Tibial artery (tissue), 4 donors: Measurements from ENCODE around the gene MSRB1.

ENCODE experiments used
- DNase-seq, 2 donors: peaks; one replicate each; pipeline ENCODE4 v3.0.0-alpha.2; 2019
- H3K27ac ChIP-seq, 2 donors: fragments of 200-600 bp; sonication (generic) in 1 of 2; 1 replicate in 1 of 2; 2 replicates in 1 of 2; pipeline ENCODE4 v1.5.1; 2018 to 2019; ENCODE audit warnings: mild to moderate bottlenecking in 1 of 2
- H3K27me3 ChIP-seq, 2 donors: fragments of 200-600 bp; sonication (generic) in 1 of 2; one replicate each; pipeline versions ENCODE4 v1.5.1 to v1.6.0; 2016 to 2019
- H3K36me3 ChIP-seq, 3 donors: fragments of 200-600 bp; sonication (generic) in 2 of 3; one replicate each; pipeline ENCODE4 v1.5.1; 2016 to 2019; ENCODE audit warnings: mild to moderate bottlenecking in 2 of 3
- H3K4me1 ChIP-seq, 4 donors: fragments of 200-600 bp; sonication (generic) in 2 of 4; 1 replicate in 3 of 4; 2 replicates in 1 of 4; pipeline ENCODE4 v1.5.1; 2016 to 2019
- H3K4me3 ChIP-seq, 2 donors: fragments of 200-600 bp; sonication (generic) in 1 of 2; 1 replicate in 1 of 2; 2 replicates in 1 of 2; pipeline ENCODE4 v1.5.1; 2018 to 2019; ENCODE audit warnings: mild to moderate bottlenecking in 2 of 2
- H3K9me3 ChIP-seq, 3 donors: fragments of 200-600 bp; sonication (generic) in 1 of 3; one replicate each; pipeline ENCODE4 v1.5.1; 2016 to 2019
- intact Hi-C: fragments of 100-400 bp; cut with DNase I; formaldehyde crosslinking; loops from one replicate; pipeline ENCODE4 v1.15.0; 2023; ENCODE audit warnings: low total_unique reads
- TF ChIP-seq, protein P1 (sequence below), 2 experiments: fragments of 200-600 bp in 1 of 2; fragments of 450-650 bp in 1 of 2; IDR thresholded peaks; one replicate each; pipeline ENCODE4 v1.5.1; 2017 to 2019; ENCODE audit warnings: antibody characterized with exemption in 2 of 2, mild to moderate bottlenecking in 1 of 2, moderate library complexity in 1 of 2

Gene MSRB1

DNA sequence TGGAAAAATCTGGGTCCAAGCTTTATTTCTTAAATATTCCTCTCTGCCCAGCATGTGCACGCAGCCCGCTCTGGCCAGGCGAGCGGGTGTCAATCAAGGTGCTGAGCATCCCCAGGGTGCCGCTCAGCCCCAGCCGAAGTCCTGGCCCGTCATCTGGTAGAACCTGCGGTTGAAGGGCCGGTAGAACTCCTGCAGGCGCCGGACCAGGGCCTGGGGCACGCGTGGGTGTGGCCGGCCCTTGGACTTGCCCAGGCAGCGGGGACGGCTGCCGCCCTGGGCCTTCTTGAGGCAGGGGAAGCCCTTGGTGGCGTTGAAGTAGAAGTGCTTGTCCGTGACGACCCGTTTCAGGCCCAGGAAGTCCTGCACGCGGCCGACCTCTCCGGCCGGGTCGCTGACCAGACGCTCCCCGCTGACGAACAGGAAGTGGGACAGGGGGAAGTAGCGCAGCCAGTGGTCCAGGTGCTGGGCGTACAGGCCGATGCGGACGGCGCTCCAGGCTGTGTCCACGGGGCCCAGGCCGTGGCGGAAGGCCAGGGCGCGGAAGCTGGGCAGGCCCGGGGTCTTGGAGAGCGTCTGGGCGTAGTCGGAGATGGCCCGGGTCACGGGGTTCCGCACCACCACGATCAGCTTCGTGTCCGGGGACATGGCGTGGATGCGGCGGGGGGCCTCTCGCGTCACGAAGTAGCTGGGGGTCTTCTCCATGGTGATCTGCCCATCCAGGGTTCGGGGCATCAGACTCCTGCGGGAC lies 31.4 kb downstream of the MSRB1 start:
- intact Hi-C loops, result no loop called here
- H3K36me3 ChIP-seq, result no peaks in the 10 kb centered on the region
- no peaks in the 10 kb centered on the region for H3K9me3 ChIP-seq
- no peak overlapping the region for H3K4me3 ChIP-seq
- no peak for DNase-seq
- TF ChIP-seq, protein P1, sequence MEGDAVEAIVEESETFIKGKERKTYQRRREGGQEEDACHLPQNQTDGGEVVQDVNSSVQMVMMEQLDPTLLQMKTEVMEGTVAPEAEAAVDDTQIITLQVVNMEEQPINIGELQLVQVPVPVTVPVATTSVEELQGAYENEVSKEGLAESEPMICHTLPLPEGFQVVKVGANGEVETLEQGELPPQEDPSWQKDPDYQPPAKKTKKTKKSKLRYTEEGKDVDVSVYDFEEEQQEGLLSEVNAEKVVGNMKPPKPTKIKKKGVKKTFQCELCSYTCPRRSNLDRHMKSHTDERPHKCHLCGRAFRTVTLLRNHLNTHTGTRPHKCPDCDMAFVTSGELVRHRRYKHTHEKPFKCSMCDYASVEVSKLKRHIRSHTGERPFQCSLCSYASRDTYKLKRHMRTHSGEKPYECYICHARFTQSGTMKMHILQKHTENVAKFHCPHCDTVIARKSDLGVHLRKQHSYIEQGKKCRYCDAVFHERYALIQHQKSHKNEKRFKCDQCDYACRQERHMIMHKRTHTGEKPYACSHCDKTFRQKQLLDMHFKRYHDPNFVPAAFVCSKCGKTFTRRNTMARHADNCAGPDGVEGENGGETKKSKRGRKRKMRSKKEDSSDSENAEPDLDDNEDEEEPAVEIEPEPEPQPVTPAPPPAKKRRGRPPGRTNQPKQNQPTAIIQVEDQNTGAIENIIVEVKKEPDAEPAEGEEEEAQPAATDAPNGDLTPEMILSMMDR (IDR thresholded peaks at IDR 0.05), result no peak
- no peaks in the 10 kb centered on the region for H3K4me1 ChIP-seq
- peaks cover 0 to 86% of the 10 kb centered on the region in 2 donors for H3K27me3 ChIP-seq
- no peak overlapping the region for H3K27ac ChIP-seq

DNA sequence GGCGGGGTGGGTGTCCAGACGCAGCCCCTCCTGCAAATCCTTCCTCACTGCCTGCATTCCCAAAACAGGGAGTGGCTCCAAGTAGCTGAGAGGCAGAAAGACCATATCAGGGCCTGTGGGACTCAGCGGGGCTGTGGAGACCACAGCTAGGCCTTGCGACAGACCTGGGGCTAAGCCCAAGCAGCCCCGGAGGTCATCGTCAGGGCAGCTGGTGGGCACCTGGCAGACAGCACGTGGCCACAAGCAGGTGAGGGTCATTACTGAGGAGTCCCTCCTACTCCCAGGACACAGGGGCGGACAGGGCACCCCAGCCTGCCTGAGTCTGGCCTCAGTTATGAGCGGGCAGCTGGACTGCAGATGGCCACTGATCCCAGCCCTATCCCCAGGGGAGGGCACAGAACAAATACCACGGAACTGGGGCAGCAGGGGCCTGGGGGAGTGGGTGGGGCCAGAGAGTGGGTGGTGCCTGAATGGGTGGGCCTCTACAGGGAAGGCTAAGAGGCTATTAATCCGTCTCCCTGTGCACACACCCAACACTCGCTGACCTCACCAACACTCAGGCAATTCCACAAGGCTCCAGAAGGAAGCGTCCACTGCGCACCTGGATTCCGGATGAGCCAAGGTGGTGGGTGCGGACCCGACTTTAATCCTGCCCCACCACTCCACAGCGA lies 33.3 kb downstream of the MSRB1 start:
- Histone ChIP-seq H3K4me3 (no peak overlapping the region), H3K27me3 (peaks cover 0 to 78% of the 10 kb centered on the region in 2 donors), H3K4me1 (no peaks in the 10 kb centered on the region), H3K27ac (no peak overlapping the region), H3K9me3 (no peaks in the 10 kb centered on the region), H3K36me3 (no peaks in the 10 kb centered on the region)
- TF ChIP-seq, protein P1 (IDR thresholded peaks at IDR 0.05), result no peak
- DNase-seq, result no peak
- intact Hi-C loops, result no loop called here

DNA sequence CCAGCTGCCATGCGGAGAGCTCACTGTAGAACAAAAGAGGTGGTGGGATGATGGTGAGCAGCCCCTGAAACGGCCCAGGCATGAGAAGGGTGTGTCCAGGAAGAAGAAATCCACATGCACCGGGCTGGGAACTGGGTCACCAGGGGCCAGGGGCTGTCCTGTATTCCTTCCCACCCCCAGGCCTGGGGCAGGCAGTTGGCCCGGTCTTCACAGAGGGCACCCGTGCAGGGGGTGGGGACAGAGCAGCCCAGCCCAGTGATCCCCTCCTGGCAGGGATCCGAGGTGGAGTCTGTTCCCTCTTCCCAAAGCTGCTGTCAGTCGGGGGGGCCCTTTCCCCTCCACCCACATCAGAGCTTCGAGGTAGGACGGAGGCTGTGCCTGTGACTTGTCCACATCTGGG lies 34.0 kb downstream of the MSRB1 start:
- no peaks in the 10 kb centered on the region for H3K9me3 ChIP-seq
- TF ChIP-seq, protein P1 (IDR thresholded peaks at IDR 0.05), result no peak
- intact Hi-C loops, result no loop called here
- H3K4me1 ChIP-seq, result no peaks in the 10 kb centered on the region
- H3K27me3 ChIP-seq, result peaks cover 0 to 76% of the 10 kb centered on the region in 2 donors
- no peak for DNase-seq
- H3K27ac ChIP-seq, result no peak overlapping the region
- no peaks in the 10 kb centered on the region for H3K36me3 ChIP-seq
- H3K4me3 ChIP-seq, result no peak overlapping the region

DNA sequence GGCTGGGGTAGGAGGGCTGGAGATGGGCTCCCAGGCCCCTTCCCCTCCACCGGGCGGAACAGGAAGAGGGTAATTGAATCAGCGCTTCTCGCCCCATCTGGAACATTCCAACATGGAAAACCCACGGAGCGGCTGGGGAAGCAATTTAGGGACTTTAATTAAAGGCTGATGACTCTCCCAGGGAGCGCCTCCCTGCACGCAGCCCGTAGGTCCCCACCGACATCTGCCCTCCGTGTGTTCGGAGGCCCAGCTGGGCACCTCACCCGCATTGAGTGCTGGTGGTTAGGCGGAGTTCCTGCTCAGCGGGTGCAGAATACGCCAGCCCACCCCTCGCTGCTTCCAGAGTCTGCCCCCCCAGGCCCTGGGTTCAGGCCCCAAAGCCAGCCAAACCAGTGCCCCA lies 34.8 kb downstream of the MSRB1 start:
- Histone ChIP-seq H3K27ac (no peak overlapping the region), H3K4me3 (no peak overlapping the region), H3K27me3 (peaks cover 0 to 76% of the 10 kb centered on the region in 2 donors), H3K4me1 (no peaks in the 10 kb centered on the region), H3K36me3 (no peaks in the 10 kb centered on the region), H3K9me3 (no peaks in the 10 kb centered on the region)
- DNase-seq, result no peak
- intact Hi-C loops, result no loop called here
- TF ChIP-seq, protein P1 (IDR thresholded peaks at IDR 0.05), result no peak

DNA sequence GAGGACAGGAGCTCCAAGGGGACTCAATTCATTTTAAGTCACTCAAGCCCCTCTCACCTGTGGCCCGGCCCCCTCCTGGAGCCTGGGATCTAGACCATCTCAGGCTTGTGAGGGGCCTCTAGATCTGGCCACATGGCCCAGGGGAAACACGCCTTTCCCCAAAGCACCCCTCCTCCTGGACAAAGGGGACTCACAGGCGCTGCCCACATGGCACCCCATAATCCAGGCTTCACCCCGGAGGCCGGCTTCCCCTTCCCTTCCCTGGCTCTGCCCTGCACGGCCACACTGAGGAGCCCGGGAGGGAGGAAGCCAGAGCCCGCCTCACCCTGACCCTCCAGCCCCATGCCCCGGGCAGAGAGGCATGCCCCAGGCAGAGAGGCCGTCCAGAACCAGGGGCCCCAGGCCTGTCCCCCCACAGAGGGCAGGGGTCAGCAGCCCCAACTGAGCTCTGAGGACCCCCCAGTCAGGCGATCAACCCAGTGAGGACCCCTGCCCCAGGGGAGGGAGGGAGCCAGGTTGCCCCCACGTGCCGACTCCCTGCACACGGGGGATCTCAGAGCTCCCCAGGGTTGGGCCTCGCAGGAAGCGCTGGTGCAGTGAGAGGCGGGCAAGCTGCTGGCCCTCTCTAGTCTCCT lies 35.7 kb downstream of the MSRB1 start:
- intact Hi-C loops, result no loop called here
- TF ChIP-seq, protein P1 (IDR thresholded peaks at IDR 0.05), result no peak
- Histone ChIP-seq H3K4me3 (no peak overlapping the region), H3K9me3 (no peaks in the 10 kb centered on the region), H3K27ac (no peak overlapping the region), H3K4me1 (no peaks in the 10 kb centered on the region), H3K36me3 (no peaks in the 10 kb centered on the region), H3K27me3 (peaks cover 0 to 81% of the 10 kb centered on the region in 2 donors)
- DNase-seq, result no peak
